Esophagus muscularis mucosa (tissue), 4 donors: Measurements from ENCODE around the gene ERCC3. TPM values are rescaled to one million over a fixed set of nuclear protein-coding genes. Genes with fewer than 3 reads are reported as not detected.

Experiments
- DNase-seq: peaks from one replicate; pipeline ENCODE4 v3.0.0-alpha.2; 2017; ENCODE audit errors: extremely low spot score
- H3K27ac ChIP-seq, 4 donors: fragments of 200-600 bp; sonication (generic); replicated peaks in 1 of 4; 1 replicate in 3 of 4; 2 replicates in 1 of 4; pipeline ENCODE4 v1.5.1; 2016 to 2019; ENCODE audit warnings: mild to moderate bottlenecking in 1 of 4
- H3K27me3 ChIP-seq, 4 donors: fragments of 200-600 bp; sonication (generic); one replicate each; pipeline versions ENCODE4 v1.5.1 to v1.6.0; 2016 to 2019
- H3K36me3 ChIP-seq, 4 donors: fragments of 200-600 bp; sonication (generic); one replicate each; pipeline ENCODE4 v1.5.1; 2016 to 2019
- H3K4me1 ChIP-seq, 4 donors: fragments of 200-600 bp; sonication (generic); one replicate each; pipeline ENCODE4 v1.5.1; 2016 to 2019
- H3K4me3 ChIP-seq, 4 donors: fragments of 200-600 bp; sonication (generic); 1 replicate in 2 of 4; 2 replicates in 2 of 4; pipeline ENCODE4 v1.5.1; 2016 to 2019; ENCODE audit warnings: mild to moderate bottlenecking in 4 of 4, moderate library complexity in 1 of 4
- H3K9me3 ChIP-seq, 4 donors: fragments of 200-600 bp; sonication (generic); 1 replicate in 3 of 4; 2 replicates in 1 of 4; pipeline ENCODE4 v1.5.1; 2016 to 2019
- CTCF ChIP-seq, 3 experiments: fragments of 200-600 bp in 2 of 3; fragments of 450-650 bp in 1 of 3; sonication (generic) in 2 of 3; IDR thresholded peaks; one replicate each; pipeline ENCODE4 v1.5.1; 2017 to 2019; ENCODE audit warnings: antibody characterized with exemption in 3 of 3, mild to moderate bottlenecking in 2 of 3, moderate library complexity in 1 of 3
- EP300 ChIP-seq: sonication (generic); formaldehyde crosslinking; IDR thresholded peaks from one replicate; pipeline ENCODE4 v1.6.1; 2017; ENCODE audit warnings: antibody characterized with exemption
- POLR2A ChIP-seq: fragments of 450-650 bp; IDR thresholded peaks from one replicate; pipeline ENCODE4 v1.6.1; 2017; ENCODE audit warnings: antibody characterized with exemption, moderate library complexity, mild to moderate bottlenecking, low read depth
- POLR2AphosphoS5 ChIP-seq, 2 donors: sonication (generic); formaldehyde crosslinking; IDR thresholded peaks; one replicate each; pipeline ENCODE4 v1.6.1; 2017; ENCODE audit warnings: antibody characterized with exemption in 2 of 2
- WGBS: methylation state at CpG from one replicate; pipeline ENCODE4 v1.1.5; 2018; 5-methylcytosine and 5-hydroxymethylcytosine counted together
- intact Hi-C: fragments of 100-400 bp; cut with DNase I; formaldehyde crosslinking; loops from one replicate; pipeline ENCODE4 v1.15.1; 2023
- total RNA-seq, 4 donors: library from RNA; depleted of rRNA; stranded (reverse); fragments of >200 nt; gene quantifications; one replicate each; pipeline versions ENCODE4 v1.1.0 to v1.2.1, GENCODE V29; 2016

The ERCC3 gene
- total RNA-seq, 4 donors from 2014 or later: 24.4 to 37.1 (median 35.3) TPM

- no peaks in the 10 kb centered on the region for H3K36me3 ChIP-seq
- H3K27ac ChIP-seq: no peak overlapping the region
- intact Hi-C loops: no loop called here
- peaks cover 6 to 48% (median 24%) of the 10 kb centered on the region in 4 donors for H3K27me3 ChIP-seq
- peaks cover 0 to 4% (median 0%) of the 10 kb centered on the region in 4 donors for H3K9me3 ChIP-seq
- TF ChIP-seq POLR2AphosphoS5 (IDR thresholded peaks at IDR 0.05) (no peak), CTCF (IDR thresholded peaks at IDR 0.05) (no peak)
- H3K4me1 ChIP-seq: peaks cover 10 to 26% (median 25%) of the 10 kb centered on the region in 4 donors
- no peak for DNase-seq
- WGBS: 2% methylated on average over 45 of the region's 71 CpGs
- peak overlapping the region; percentile 56 to 69 (median 58) for H3K4me3 ChIP-seq
These were observed 74.5 kb downstream of the ERCC3 start for GRCh38 chr2:127219171-127220070.

GRCh38 chr2:127218812-127219170 lies 75.2 kb downstream of the ERCC3 start:
- Histone ChIP-seq H3K36me3 (no peaks in the 10 kb centered on the region), H3K9me3 (peaks cover 0 to 4% (median 0%) of the 10 kb centered on the region in 4 donors), H3K27ac (no peak overlapping the region), H3K4me1 (peaks cover 10 to 26% (median 25%) of the 10 kb centered on the region in 4 donors), H3K4me3 (peak overlapping the region; percentile 56 to 69 (median 58)), H3K27me3 (peaks cover 6 to 48% (median 24%) of the 10 kb centered on the region in 4 donors)
- 0% methylated on average over 1 of the region's 35 CpGs for WGBS
- intact Hi-C loops: no loop called here
- no peak for DNase-seq
- TF ChIP-seq POLR2AphosphoS5 (IDR thresholded peaks at IDR 0.05): no peak
- TF ChIP-seq EP300: no peak
- no peak for TF ChIP-seq CTCF (IDR thresholded peaks at IDR 0.05)
- no peak for TF ChIP-seq POLR2A

GRCh38 chr2:127217470-127218325 lies 76.2 kb downstream of the ERCC3 start:
- Histone ChIP-seq H3K4me3 (no peak overlapping the region), H3K4me1 (peaks cover 10 to 26% (median 25%) of the 10 kb centered on the region in 4 donors), H3K9me3 (peaks cover 0 to 6% (median 2%) of the 10 kb centered on the region in 4 donors), H3K27me3 (peaks cover 6 to 48% (median 24%) of the 10 kb centered on the region in 4 donors), H3K36me3 (no peaks in the 10 kb centered on the region), H3K27ac (no peak overlapping the region)
- WGBS: 81% methylated on average over 14 of the region's 14 CpGs
- DNase-seq: no peak
- no peak for TF ChIP-seq EP300
- TF ChIP-seq POLR2A: no peak
- TF ChIP-seq CTCF (IDR thresholded peaks at IDR 0.05): no peak
- no peak for TF ChIP-seq POLR2AphosphoS5 (IDR thresholded peaks at IDR 0.05)
- intact Hi-C loops: no loop called here

GRCh38 chr2:127216593-127216992 lies 77.4 kb downstream of the ERCC3 start:
- no peak for DNase-seq
- TF ChIP-seq POLR2A (no peak), CTCF (IDR thresholded peaks at IDR 0.05) (no peak), POLR2AphosphoS5 (IDR thresholded peaks at IDR 0.05) (no peak), EP300 (no peak)
- Histone ChIP-seq H3K4me3 (no peak overlapping the region), H3K36me3 (no peaks in the 10 kb centered on the region), H3K27me3 (peaks cover 6 to 47% (median 24%) of the 10 kb centered on the region in 4 donors), H3K4me1 (peaks cover 10 to 26% (median 25%) of the 10 kb centered on the region in 4 donors), H3K27ac (no peak overlapping the region), H3K9me3 (peaks cover 0 to 6% (median 2%) of the 10 kb centered on the region in 4 donors)
- WGBS: 97% methylated on average over 1 of the region's 1 CpG
- intact Hi-C loops: no loop called here
